Caco-2 (cell line): ENCODE data around the gene ZXDC. TPM values are rescaled to one million over a fixed set of nuclear protein-coding genes. Genes with fewer than 3 reads are reported as not detected.

Experiments
- BruUV-seq: library from RNA; stranded (reverse); fragments of 400-500 nt; replicated peaks from 2 replicates; lab custom pipeline; 2021; lab: Mats Ljungman, UMichigan
- CTCF ChIA-PET: fragments of 300-600 bp; sonication (Branson Sonifier 250); formaldehyde crosslinking; loops from one replicate; lab custom pipeline; 2022; ENCODE audit warnings: antibody characterized with exemption; lab: Charles Lee
- POLR2A ChIA-PET: fragments of 300-600 bp; sonication (Branson Sonifier 250); formaldehyde crosslinking; loops from one replicate; lab custom pipeline; 2022; ENCODE audit warnings: antibody characterized with exemption; lab: Charles Lee
- DNase-seq, 2 experiments: peaks; one replicate each; pipeline versions ENCODE4 v3.0.0 to v3.0.0-alpha.2; 2020 to 2022
- H3K27me3 ChIP-seq: replicated peaks from 2 replicates; pipeline ENCODE4 v1.6.0; 2011; ENCODE audit warnings: low read length; ENCODE audit not compliant: control insufficient read depth, insufficient read depth
- H3K36me3 ChIP-seq: 2 replicates; pipeline ENCODE4 v1.5.1; 2011; ENCODE audit warnings: low read length; ENCODE audit not compliant: control insufficient read depth, insufficient read depth
- H3K4me1 ChIP-seq: fragments of 250-450 bp; sonication (Bioruptor Pico); 2 replicates; pipeline ENCODE4 v1.5.1; 2020; ENCODE audit warnings: mild to moderate bottlenecking
- H3K4me3 ChIP-seq: 2 replicates; pipeline ENCODE4 v1.5.1; 2011; ENCODE audit warnings: low read depth, mild to moderate bottlenecking, control low read depth, low read length
- H3K9me3 ChIP-seq: fragments of 250-450 bp; sonication (Bioruptor Pico); 2 replicates; pipeline ENCODE4 v1.5.1; 2020; ENCODE audit warnings: mild to moderate bottlenecking, moderate library complexity
- H3K27ac Mint-ChIP-seq: one replicate; pipeline ENCODE4 v1.8.0; 2022; ENCODE audit warnings: mixed read lengths; ENCODE audit not compliant: unreplicated experiment
- H3K27me3 Mint-ChIP-seq: one replicate; pipeline ENCODE4 v1.8.0; 2022; ENCODE audit warnings: mixed read lengths; ENCODE audit not compliant: insufficient read depth, unreplicated experiment
- H3K36me3 Mint-ChIP-seq: one replicate; pipeline ENCODE4 v1.8.0; 2022; ENCODE audit warnings: mild to moderate bottlenecking, mixed read lengths; ENCODE audit not compliant: insufficient read depth, unreplicated experiment
- H3K4me1 Mint-ChIP-seq: one replicate; pipeline ENCODE4 v1.8.0; 2022; ENCODE audit warnings: low read depth, mixed read lengths; ENCODE audit not compliant: unreplicated experiment
- H3K4me3 Mint-ChIP-seq: one replicate; pipeline ENCODE4 v1.8.0; 2022; ENCODE audit warnings: mild to moderate bottlenecking, moderate library complexity, mixed read lengths; ENCODE audit not compliant: unreplicated experiment
- H3K9me3 Mint-ChIP-seq: one replicate; pipeline ENCODE4 v1.8.0; 2022; ENCODE audit warnings: mixed read lengths; ENCODE audit not compliant: unreplicated experiment
- CTCF ChIP-seq, 2 experiments: fragments of 200-600 bp in 1 of 2; IDR thresholded peaks; 1 replicate in 1 of 2; 2 replicates in 1 of 2; pipeline versions ENCODE4 v1.5.1 to v1.8.0; 2011 to 2022; ENCODE audit warnings: antibody characterized with exemption in 1 of 2, control low read depth in 1 of 2, inconsistent platforms in 1 of 2, low read depth in 1 of 2, low read length in 1 of 2, mild to moderate bottlenecking in 1 of 2, moderate library complexity in 1 of 2; ENCODE audit not compliant: insufficient read depth in 1 of 2, severe bottlenecking in 1 of 2, unreplicated experiment in 1 of 2
- intact Hi-C: fragments of 100-400 bp; cut with micrococcal nuclease; formaldehyde crosslinking; loops from one replicate; pipeline ENCODE4 v1.10.0; 2022; ENCODE audit not compliant: unreplicated experiment
- total RNA-seq: library from RNA; stranded (reverse); gene quantifications from 2 replicates; pipeline ENCODE4 v1.2.3, GENCODE V29; 2022

Gene ZXDC
- total RNA-seq, 1 experiment from 2014 or later, result 28.7 TPM

- CTCF ChIA-PET, result no interaction called here
- no peak overlapping the region for H3K4me3 ChIP-seq
- Mint-ChIP-seq H3K27me3 (peaks cover 20% of the 10 kb centered on the region), H3K9me3 (no peaks in the 10 kb centered on the region), H3K27ac (no peak overlapping the region), H3K36me3 (no peaks in the 10 kb centered on the region), H3K4me1 (no peaks in the 10 kb centered on the region), H3K4me3 (no peak overlapping the region)
- POLR2A ChIA-PET, result no interaction called here
- no peaks in the 10 kb centered on the region for H3K27me3 ChIP-seq
- no peaks in the 10 kb centered on the region for H3K4me1 ChIP-seq
- no peaks in the 10 kb centered on the region for H3K36me3 ChIP-seq
- H3K9me3 ChIP-seq, result no peaks in the 10 kb centered on the region
- intact Hi-C loops, result no loop called here
- no TSS peak for BruUV-seq
- no peak for TF ChIP-seq CTCF (IDR thresholded peaks at IDR 0.05; ENCODE audit: insufficient read depth in 1 of 2, low read depth in 1 of 2, low read length in 1 of 2, severe bottlenecking in 1 of 2, unreplicated experiment in 1 of 2)
- DNase-seq, result peak in 1 of 2 experiments; percentile 29
Measured at GRCh38 chr3:126413693-126414080, 62.0 kb downstream of the ZXDC start.

GRCh38 chr3:126412841-126413692 is 62.6 kb downstream of the ZXDC start:
- Mint-ChIP-seq H3K9me3 (no peaks in the 10 kb centered on the region), H3K27ac (no peak overlapping the region), H3K36me3 (no peaks in the 10 kb centered on the region), H3K4me1 (no peaks in the 10 kb centered on the region), H3K27me3 (peaks cover 20% of the 10 kb centered on the region), H3K4me3 (no peak overlapping the region)
- intact Hi-C loops, result no loop called here
- H3K4me1 ChIP-seq, result no peaks in the 10 kb centered on the region
- no peak for DNase-seq
- ChIA-PET CTCF (no interaction called here), POLR2A (no interaction called here)
- H3K4me3 ChIP-seq, result no peak overlapping the region
- no TSS peak for BruUV-seq
- H3K36me3 ChIP-seq, result no peaks in the 10 kb centered on the region
- no peaks in the 10 kb centered on the region for H3K9me3 ChIP-seq
- no peak for TF ChIP-seq CTCF (IDR thresholded peaks at IDR 0.05; ENCODE audit: insufficient read depth in 1 of 2, low read depth in 1 of 2, low read length in 1 of 2, severe bottlenecking in 1 of 2, unreplicated experiment in 1 of 2)
- no peaks in the 10 kb centered on the region for H3K27me3 ChIP-seq

- ChIA-PET POLR2A (no interaction called here), CTCF (no interaction called here)
- Mint-ChIP-seq H3K36me3 (no peaks in the 10 kb centered on the region), H3K9me3 (no peaks in the 10 kb centered on the region), H3K4me3 (no peak overlapping the region), H3K27me3 (peaks cover 20% of the 10 kb centered on the region), H3K27ac (no peak overlapping the region), H3K4me1 (no peaks in the 10 kb centered on the region)
- intact Hi-C loops, result no loop called here
- no TSS peak for BruUV-seq
- Histone ChIP-seq H3K9me3 (no peaks in the 10 kb centered on the region), H3K4me3 (no peak overlapping the region), H3K4me1 (no peaks in the 10 kb centered on the region), H3K36me3 (no peaks in the 10 kb centered on the region), H3K27me3 (no peaks in the 10 kb centered on the region; the same call in 1 of the 2 replicates)
- no peak for DNase-seq
- TF ChIP-seq CTCF (IDR thresholded peaks at IDR 0.05; ENCODE audit: insufficient read depth in 1 of 2, low read depth in 1 of 2, low read length in 1 of 2, severe bottlenecking in 1 of 2, unreplicated experiment in 1 of 2), result no peak
Measured at GRCh38 chr3:126408099-126408498, 67.6 kb downstream of the ZXDC start.
